Measurements from ENCODE around the gene RCC2.

DNA sequence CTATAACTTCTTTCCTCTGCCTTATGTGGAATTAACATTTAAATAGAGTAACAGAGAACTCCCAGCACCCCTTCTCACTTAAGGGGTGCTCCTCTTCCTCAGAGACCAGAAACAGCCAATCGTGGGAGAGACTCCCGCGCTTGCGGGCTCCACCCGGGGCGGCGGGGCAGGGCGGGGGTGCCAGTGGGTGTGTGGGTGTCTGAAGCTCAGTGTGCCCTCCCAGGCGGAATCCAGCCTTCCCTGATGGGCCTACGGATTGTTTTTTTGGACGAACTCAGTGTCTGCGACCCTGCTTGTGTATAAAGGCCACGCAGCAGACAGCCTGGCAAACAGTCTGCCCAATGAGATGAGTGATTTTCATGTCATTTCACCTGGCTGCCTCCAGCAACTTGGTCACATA lies 6.2 kb downstream of the RCC2 start:
- TF ChIP-seq, protein P1, sequence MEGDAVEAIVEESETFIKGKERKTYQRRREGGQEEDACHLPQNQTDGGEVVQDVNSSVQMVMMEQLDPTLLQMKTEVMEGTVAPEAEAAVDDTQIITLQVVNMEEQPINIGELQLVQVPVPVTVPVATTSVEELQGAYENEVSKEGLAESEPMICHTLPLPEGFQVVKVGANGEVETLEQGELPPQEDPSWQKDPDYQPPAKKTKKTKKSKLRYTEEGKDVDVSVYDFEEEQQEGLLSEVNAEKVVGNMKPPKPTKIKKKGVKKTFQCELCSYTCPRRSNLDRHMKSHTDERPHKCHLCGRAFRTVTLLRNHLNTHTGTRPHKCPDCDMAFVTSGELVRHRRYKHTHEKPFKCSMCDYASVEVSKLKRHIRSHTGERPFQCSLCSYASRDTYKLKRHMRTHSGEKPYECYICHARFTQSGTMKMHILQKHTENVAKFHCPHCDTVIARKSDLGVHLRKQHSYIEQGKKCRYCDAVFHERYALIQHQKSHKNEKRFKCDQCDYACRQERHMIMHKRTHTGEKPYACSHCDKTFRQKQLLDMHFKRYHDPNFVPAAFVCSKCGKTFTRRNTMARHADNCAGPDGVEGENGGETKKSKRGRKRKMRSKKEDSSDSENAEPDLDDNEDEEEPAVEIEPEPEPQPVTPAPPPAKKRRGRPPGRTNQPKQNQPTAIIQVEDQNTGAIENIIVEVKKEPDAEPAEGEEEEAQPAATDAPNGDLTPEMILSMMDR (IDR thresholded peaks at IDR 0.05; ENCODE audit: low read length) = no peak
- TF ChIP-seq EZH2 (IDR thresholded peaks at IDR 0.05; ENCODE audit: borderline replicate concordance, low read length) = no peak

All from OCI-LY1 (cell line).